Hepatocyte (in vitro differentiated cells): ENCODE results near the gene DNAJB1. TPM values are rescaled to one million over a fixed set of nuclear protein-coding genes. Genes with fewer than 3 reads are reported as not detected.

Experiments used
- DNase-seq: peaks from one replicate; pipeline ENCODE4 v3.0.0-alpha.2; 2016; ENCODE audit warnings: low spot score
- H2AFZ ChIP-seq: fragments of 200-600 bp; sonication (generic); 2 replicates; pipeline ENCODE4 v1.6.0; 2016; ENCODE audit warnings: antibody characterized with exemption, mild to moderate bottlenecking
- H3K27ac ChIP-seq: fragments of 200-600 bp; sonication (generic); 2 replicates; pipeline ENCODE4 v1.5.1; 2016; ENCODE audit warnings: mild to moderate bottlenecking
- H3K27me3 ChIP-seq: fragments of 200-600 bp; sonication (generic); 2 replicates; pipeline ENCODE4 v1.6.1; 2016
- H3K36me3 ChIP-seq: fragments of 200-600 bp; sonication (generic); replicated peaks from 2 replicates; pipeline ENCODE4 v1.5.1; 2016; ENCODE audit warnings: low read depth; ENCODE audit not compliant: insufficient read depth
- H3K4me1 ChIP-seq: fragments of 200-600 bp; sonication (generic); 2 replicates; pipeline ENCODE4 v1.5.1; 2016; ENCODE audit warnings: mild to moderate bottlenecking, moderate library complexity; ENCODE audit not compliant: insufficient read depth
- H3K4me2 ChIP-seq: fragments of 200-600 bp; sonication (generic); 2 replicates; pipeline ENCODE4 v1.6.0; 2016
- H3K4me3 ChIP-seq: fragments of 200-600 bp; sonication (generic); 2 replicates; pipeline ENCODE4 v1.5.1; 2016; ENCODE audit warnings: mild to moderate bottlenecking
- H3K79me2 ChIP-seq: fragments of 200-600 bp; sonication (generic); 2 replicates; pipeline ENCODE4 v1.6.0; 2017; ENCODE audit warnings: mild to moderate bottlenecking
- H3K9me2 ChIP-seq: fragments of 200-600 bp; sonication (generic); replicated peaks from 2 replicates; pipeline ENCODE4 v1.6.0; 2017; ENCODE audit warnings: mild to moderate bottlenecking; ENCODE audit not compliant: insufficient read depth
- H3K9me3 ChIP-seq: fragments of 200-600 bp; sonication (generic); 2 replicates; pipeline ENCODE4 v1.5.1; 2016; ENCODE audit warnings: low read depth, mild to moderate bottlenecking
- H4K20me1 ChIP-seq: fragments of 200-600 bp; sonication (generic); 2 replicates; pipeline ENCODE4 v1.6.0; 2016; ENCODE audit warnings: mild to moderate bottlenecking; ENCODE audit not compliant: insufficient read depth, poor library complexity, severe bottlenecking
- EZH2 ChIP-seq: fragments of 200-600 bp; sonication (generic); IDR thresholded peaks from 2 replicates; pipeline ENCODE4 v1.6.1; 2016; ENCODE audit warnings: antibody characterized with exemption, mild to moderate bottlenecking, borderline replicate concordance
- EZH2phosphoT487 ChIP-seq: fragments of 200-600 bp; sonication (generic); IDR thresholded peaks from one replicate; pipeline ENCODE4 v1.6.1; 2018; ENCODE audit warnings: antibody characterized with exemption, mild to moderate bottlenecking, low read depth, moderate library complexity; ENCODE audit not compliant: unreplicated experiment, severe bottlenecking
- WGBS: methylation state at CpG from one replicate; pipeline ENCODE4 v1.1.6; 2016; ENCODE audit warnings: low lambda C conversion rate; ENCODE audit errors: missing lambda C conversion rate; 5-methylcytosine and 5-hydroxymethylcytosine counted together
- polyA plus RNA-seq: library from polyadenylated mRNA; unstranded; fragments of >200 nt; fragmentation: Nextera tagmentation; extraction: Ambion mirVana; gene quantifications from 2 replicates; pipeline ENCODE4 v1.2.1, GENCODE V29; 2016
- total RNA-seq: library from RNA; depleted of rRNA; stranded (reverse); fragments of >200 nt; gene quantifications from 2 replicates; pipeline ENCODE4 v1.2.3, GENCODE V29; 2014
- TF ChIP-seq, protein P1 (sequence below): fragments of 200-600 bp; sonication (generic); IDR thresholded peaks from 2 replicates; pipeline ENCODE4 v1.5.1; 2016; ENCODE audit warnings: antibody characterized with exemption, mild to moderate bottlenecking; ENCODE audit not compliant: poor library complexity

The DNAJB1 gene
- total and polyA plus RNA-seq, 2 experiments from 2014 or later = 104 to 185 TPM

DNA sequence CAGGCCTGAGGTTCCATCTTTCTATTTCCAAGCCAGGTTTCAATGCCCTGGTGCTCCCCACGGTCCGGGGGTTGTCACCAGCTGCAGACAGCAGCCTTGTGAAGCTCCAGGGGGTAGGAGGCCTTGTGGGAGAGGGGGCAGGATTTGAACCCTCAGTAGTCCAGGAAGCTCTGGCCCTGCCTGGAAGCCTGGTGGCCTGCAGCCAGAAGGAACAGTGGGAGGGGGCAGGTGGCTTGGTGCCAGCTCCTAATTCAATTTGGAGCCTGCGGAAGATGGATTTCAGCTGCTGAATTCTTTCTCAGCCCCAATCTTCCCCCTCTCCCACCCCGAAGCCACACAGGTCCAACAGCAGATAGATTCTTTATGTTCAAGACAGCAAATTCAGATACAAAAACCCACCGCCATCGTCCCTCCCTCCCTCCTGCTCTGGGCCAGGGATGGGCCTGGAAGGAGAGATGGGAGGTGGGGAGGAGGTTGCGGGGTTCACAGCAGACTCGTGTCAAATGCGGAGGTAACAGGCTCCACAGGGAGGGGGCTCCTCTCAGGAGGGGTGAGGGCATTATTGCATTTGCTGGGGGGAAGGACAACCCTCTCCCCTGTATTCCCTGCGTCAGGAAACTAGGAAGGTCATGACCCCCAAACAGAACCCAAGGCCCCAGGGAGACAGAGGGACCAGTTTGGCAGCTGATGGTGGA lies 40.6 kb downstream of the DNAJB1 start:
- peaks cover 4% of the 10 kb centered on the region for H3K36me3 ChIP-seq
- TF ChIP-seq, protein P1, sequence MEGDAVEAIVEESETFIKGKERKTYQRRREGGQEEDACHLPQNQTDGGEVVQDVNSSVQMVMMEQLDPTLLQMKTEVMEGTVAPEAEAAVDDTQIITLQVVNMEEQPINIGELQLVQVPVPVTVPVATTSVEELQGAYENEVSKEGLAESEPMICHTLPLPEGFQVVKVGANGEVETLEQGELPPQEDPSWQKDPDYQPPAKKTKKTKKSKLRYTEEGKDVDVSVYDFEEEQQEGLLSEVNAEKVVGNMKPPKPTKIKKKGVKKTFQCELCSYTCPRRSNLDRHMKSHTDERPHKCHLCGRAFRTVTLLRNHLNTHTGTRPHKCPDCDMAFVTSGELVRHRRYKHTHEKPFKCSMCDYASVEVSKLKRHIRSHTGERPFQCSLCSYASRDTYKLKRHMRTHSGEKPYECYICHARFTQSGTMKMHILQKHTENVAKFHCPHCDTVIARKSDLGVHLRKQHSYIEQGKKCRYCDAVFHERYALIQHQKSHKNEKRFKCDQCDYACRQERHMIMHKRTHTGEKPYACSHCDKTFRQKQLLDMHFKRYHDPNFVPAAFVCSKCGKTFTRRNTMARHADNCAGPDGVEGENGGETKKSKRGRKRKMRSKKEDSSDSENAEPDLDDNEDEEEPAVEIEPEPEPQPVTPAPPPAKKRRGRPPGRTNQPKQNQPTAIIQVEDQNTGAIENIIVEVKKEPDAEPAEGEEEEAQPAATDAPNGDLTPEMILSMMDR = no peak
- TF ChIP-seq EZH2 (no peak), EZH2phosphoT487 (no peak)
- H3K4me2 ChIP-seq = peak overlapping the region; percentile 48
- peak overlapping the region; percentile 82 for H3K27ac ChIP-seq
- H3K27me3 ChIP-seq = no peaks in the 10 kb centered on the region
- H3K9me3 ChIP-seq = no peaks in the 10 kb centered on the region
- no peak overlapping the region for H2AFZ ChIP-seq
- no peak overlapping the region for H3K4me3 ChIP-seq
- peaks cover 29% of the 10 kb centered on the region for H3K4me1 ChIP-seq
- WGBS = 58% methylated on average over 10 of the region's 10 CpGs
- no peaks in the 10 kb centered on the region for H3K79me2 ChIP-seq
- peaks cover 3% of the 10 kb centered on the region for H4K20me1 ChIP-seq
- no peak for DNase-seq
- H3K9me2 ChIP-seq = no peaks in the 10 kb centered on the region

DNA sequence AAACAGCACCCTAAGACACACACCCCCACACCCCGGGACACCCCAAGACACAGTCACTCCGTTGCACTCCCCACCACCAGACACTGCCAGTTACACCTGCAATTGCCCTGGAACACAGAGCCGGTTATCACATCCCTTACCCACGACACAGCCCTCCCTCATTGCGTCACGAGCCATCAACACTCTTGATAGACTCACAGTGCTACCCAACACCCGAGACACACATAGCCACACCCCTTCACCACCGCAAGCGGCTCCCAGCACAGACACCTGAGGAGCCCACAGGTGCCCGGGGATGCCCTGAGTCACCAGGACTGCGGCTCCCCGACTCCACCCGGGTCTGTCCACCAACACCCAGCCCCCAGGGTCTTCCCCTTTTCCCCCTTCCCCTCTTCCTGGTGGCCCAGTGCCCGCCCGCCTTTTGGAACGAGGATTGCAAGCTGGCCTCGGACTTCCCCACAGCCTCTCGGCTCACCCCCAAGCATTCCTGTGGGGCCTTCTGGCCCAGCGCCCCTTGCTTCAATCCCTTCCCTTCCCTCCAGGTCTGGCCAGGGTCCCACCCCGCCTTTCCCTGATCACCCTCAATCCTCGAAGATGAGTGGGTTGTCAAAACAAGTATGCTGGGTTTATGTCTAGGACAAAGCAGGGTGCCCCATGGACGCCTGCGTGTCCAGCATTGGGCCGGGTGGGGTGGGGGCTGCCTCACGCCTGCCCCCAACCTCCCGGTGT lies 41.4 kb downstream of the DNAJB1 start:
- WGBS = 75% methylated on average over 22 of the region's 26 CpGs
- H3K4me1 ChIP-seq = peaks cover 36% of the 10 kb centered on the region
- H3K9me3 ChIP-seq = no peaks in the 10 kb centered on the region
- H3K4me3 ChIP-seq = no peak overlapping the region
- H3K27ac ChIP-seq = peak overlapping the region; percentile 82
- no peaks in the 10 kb centered on the region for H4K20me1 ChIP-seq
- H3K9me2 ChIP-seq = no peaks in the 10 kb centered on the region
- H3K4me2 ChIP-seq = peak overlapping the region; percentile 48
- H3K79me2 ChIP-seq = no peaks in the 10 kb centered on the region
- TF ChIP-seq, protein P1 = no peak
- TF ChIP-seq EZH2phosphoT487 = no peak
- peak; percentile 66 for DNase-seq
- no peaks in the 10 kb centered on the region for H3K27me3 ChIP-seq
- no peak overlapping the region for H2AFZ ChIP-seq
- peaks cover 4% of the 10 kb centered on the region for H3K36me3 ChIP-seq

DNA sequence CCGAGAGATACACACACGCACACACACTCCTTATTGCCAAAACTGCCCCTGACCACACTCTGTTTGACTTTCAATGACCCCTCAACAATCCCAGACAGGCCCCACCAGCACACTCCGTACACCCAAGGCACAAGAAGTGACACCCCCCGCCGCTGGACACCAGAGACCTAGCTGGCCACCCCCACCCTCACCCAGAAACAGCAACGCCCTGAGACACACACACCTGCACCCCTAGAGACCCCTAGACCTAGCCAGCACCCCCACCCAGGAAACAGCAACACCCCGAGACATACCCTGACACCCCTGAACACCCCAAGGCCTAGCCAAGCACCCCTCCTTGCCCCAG lies 41.9 kb downstream of the DNAJB1 start:
- H3K4me1 ChIP-seq = peaks cover 37% of the 10 kb centered on the region
- no peaks in the 10 kb centered on the region for H3K79me2 ChIP-seq
- peak overlapping the region; percentile 48 for H3K4me2 ChIP-seq
- H3K27ac ChIP-seq = peak overlapping the region; percentile 82
- TF ChIP-seq EZH2phosphoT487 = no peak
- TF ChIP-seq, protein P1 = no peak
- TF ChIP-seq EZH2 = no peak
- H4K20me1 ChIP-seq = no peaks in the 10 kb centered on the region
- no peaks in the 10 kb centered on the region for H3K9me2 ChIP-seq
- no peak for DNase-seq
- WGBS = 96% methylated on average over 7 of the region's 7 CpGs
- H3K36me3 ChIP-seq = peaks cover 4% of the 10 kb centered on the region
- no peak overlapping the region for H2AFZ ChIP-seq
- H3K4me3 ChIP-seq = no peak overlapping the region
- no peaks in the 10 kb centered on the region for H3K27me3 ChIP-seq
- H3K9me3 ChIP-seq = no peaks in the 10 kb centered on the region
